ENCODE measurements around the gene CADPS2.
"Not testable (repeated sequence)": the region's sequence is repeated elsewhere in the genome, so short reads cannot be mapped to it uniquely, and the experiment has no call there.

CADPS2 gene

GRCh38 chr7:122304996-122305421 lies 581.3 kb downstream of the CADPS2 start:
- no peak for DNase-seq

GRCh38 chr7:122304319-122304975 lies 581.8 kb downstream of the CADPS2 start, which contains the start of gene FEZF1:
Gene FEZF1, minus strand, starts transcription at chr7:122304750. Its CDS starts 313 bp downstream, at chr7:122304437.
- no peak for DNase-seq

GRCh38 chr7:122303531-122304318 lies 582.5 kb downstream of the CADPS2 start:
- DNase-seq, result no peak

- DNase-seq, result no peak
Observed at GRCh38 chr7:122302761-122303530, 583.3 kb downstream of the CADPS2 start.

- DNase-seq, result no peak
Observed at GRCh38 chr7:122301858-122302760, 584.2 kb downstream of the CADPS2 start.

GRCh38 chr7:122300956-122301833 lies 585.1 kb downstream of the CADPS2 start:
- DNase-seq, result no peak

- no peak for DNase-seq
Observed at GRCh38 chr7:122300211-122300932, 585.9 kb downstream of the CADPS2 start.

GRCh38 chr7:122299624-122300210 lies 586.5 kb downstream of the CADPS2 start:
- no peak for DNase-seq

GRCh38 chr7:122298618-122299017 lies 587.6 kb downstream of the CADPS2 start:
- no peak for DNase-seq

GRCh38 chr7:122298131-122298530 lies 588.1 kb downstream of the CADPS2 start:
- no peak for DNase-seq

GRCh38 chr7:122291189-122291588 lies 595.1 kb downstream of the CADPS2 start:
- no peak for DNase-seq

GRCh38 chr7:122290476-122290875 lies 595.8 kb downstream of the CADPS2 start:
- no peak for DNase-seq

GRCh38 chr7:122289426-122289825 lies 596.8 kb downstream of the CADPS2 start:
- DNase-seq, result no peak

GRCh38 chr7:122284608-122285007 lies 601.7 kb downstream of the CADPS2 start:
- not testable (repeated sequence) for DNase-seq

GRCh38 chr7:122273117-122273516 lies 613.1 kb downstream of the CADPS2 start:
- no peak for DNase-seq

GRCh38 chr7:122269241-122269640 lies 617.0 kb downstream of the CADPS2 start:
- no peak for DNase-seq
